Esophagus muscularis mucosa (tissue), 4 donors: ENCODE measurements around the gene STK24.

Experiments used
- EP300 ChIP-seq: sonication (generic); formaldehyde crosslinking; IDR thresholded peaks from one replicate; pipeline ENCODE4 v1.6.1; 2017; ENCODE audit warnings: antibody characterized with exemption
- POLR2A ChIP-seq: fragments of 450-650 bp; IDR thresholded peaks from one replicate; pipeline ENCODE4 v1.6.1; 2017; ENCODE audit warnings: antibody characterized with exemption, moderate library complexity, mild to moderate bottlenecking, low read depth
- POLR2AphosphoS5 ChIP-seq, 2 donors: sonication (generic); formaldehyde crosslinking; IDR thresholded peaks; one replicate each; pipeline ENCODE4 v1.6.1; 2017; ENCODE audit warnings: antibody characterized with exemption in 2 of 2
- TF ChIP-seq, protein P1 (sequence below), 3 experiments: fragments of 200-600 bp in 2 of 3; fragments of 450-650 bp in 1 of 3; sonication (generic) in 2 of 3; IDR thresholded peaks; one replicate each; pipeline ENCODE4 v1.5.1; 2017 to 2019; ENCODE audit warnings: antibody characterized with exemption in 3 of 3, mild to moderate bottlenecking in 2 of 3, moderate library complexity in 1 of 3

DNA sequence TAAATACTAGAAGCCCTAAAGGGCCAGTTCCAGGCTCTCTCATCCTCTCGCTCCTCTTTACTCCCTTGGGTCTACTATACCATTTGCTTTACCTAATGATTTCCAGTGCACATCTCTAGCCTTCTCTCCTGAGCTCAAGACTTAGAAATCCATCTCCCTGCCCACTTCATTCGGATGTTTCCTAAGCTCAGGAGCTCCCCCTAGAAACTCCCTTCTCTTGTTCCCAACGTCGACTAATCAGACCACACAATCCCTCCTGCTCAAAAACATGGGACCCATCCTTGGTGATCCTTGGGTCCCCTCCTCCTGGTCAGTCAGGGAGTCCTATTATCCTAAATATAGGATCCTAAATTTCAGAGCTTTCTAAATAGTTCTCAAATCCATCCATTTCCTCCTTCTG, 21.1 kb upstream of the STK24 start:
- TF ChIP-seq, protein P1, sequence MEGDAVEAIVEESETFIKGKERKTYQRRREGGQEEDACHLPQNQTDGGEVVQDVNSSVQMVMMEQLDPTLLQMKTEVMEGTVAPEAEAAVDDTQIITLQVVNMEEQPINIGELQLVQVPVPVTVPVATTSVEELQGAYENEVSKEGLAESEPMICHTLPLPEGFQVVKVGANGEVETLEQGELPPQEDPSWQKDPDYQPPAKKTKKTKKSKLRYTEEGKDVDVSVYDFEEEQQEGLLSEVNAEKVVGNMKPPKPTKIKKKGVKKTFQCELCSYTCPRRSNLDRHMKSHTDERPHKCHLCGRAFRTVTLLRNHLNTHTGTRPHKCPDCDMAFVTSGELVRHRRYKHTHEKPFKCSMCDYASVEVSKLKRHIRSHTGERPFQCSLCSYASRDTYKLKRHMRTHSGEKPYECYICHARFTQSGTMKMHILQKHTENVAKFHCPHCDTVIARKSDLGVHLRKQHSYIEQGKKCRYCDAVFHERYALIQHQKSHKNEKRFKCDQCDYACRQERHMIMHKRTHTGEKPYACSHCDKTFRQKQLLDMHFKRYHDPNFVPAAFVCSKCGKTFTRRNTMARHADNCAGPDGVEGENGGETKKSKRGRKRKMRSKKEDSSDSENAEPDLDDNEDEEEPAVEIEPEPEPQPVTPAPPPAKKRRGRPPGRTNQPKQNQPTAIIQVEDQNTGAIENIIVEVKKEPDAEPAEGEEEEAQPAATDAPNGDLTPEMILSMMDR (IDR thresholded peaks at IDR 0.05), result no peak
- TF ChIP-seq POLR2A (no peak), EP300 (no peak), POLR2AphosphoS5 (IDR thresholded peaks at IDR 0.05) (no peak)
